Measurements from ENCODE around the gene STOML3.

DNA sequence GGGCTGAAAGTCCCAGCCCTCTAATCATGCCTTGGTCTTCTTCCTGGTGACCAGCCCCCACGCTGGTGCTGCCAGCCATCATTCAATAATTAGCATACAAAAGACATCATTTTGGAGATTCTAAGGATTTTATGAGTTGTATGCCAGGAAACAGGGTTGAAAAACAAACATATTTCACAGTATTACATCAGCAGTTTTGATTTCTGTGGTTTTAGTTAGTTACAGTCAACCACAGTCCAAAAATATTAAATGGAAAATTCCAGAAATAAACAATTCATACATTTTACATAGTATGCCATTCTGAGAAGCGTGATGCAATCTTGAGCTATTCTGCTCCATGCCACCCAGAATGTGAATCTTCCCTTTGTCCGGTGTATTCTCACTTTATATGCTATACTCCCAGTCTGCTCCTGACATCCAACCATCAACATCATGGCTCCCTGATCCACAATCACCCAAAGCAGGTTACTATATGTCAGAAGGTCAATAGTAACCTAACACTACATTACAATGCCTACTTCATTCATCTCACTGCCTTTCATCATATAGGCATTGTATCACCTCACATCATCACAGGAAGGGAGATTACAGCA is 49.2 kb downstream of the STOML3 start:
- TF ChIP-seq, protein P1, sequence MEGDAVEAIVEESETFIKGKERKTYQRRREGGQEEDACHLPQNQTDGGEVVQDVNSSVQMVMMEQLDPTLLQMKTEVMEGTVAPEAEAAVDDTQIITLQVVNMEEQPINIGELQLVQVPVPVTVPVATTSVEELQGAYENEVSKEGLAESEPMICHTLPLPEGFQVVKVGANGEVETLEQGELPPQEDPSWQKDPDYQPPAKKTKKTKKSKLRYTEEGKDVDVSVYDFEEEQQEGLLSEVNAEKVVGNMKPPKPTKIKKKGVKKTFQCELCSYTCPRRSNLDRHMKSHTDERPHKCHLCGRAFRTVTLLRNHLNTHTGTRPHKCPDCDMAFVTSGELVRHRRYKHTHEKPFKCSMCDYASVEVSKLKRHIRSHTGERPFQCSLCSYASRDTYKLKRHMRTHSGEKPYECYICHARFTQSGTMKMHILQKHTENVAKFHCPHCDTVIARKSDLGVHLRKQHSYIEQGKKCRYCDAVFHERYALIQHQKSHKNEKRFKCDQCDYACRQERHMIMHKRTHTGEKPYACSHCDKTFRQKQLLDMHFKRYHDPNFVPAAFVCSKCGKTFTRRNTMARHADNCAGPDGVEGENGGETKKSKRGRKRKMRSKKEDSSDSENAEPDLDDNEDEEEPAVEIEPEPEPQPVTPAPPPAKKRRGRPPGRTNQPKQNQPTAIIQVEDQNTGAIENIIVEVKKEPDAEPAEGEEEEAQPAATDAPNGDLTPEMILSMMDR (conservative IDR thresholded peaks at IDR 0.05), result no peak
- TF ChIP-seq ZFX (IDR thresholded peaks at IDR 0.05), result no peak
